Adipocyte (in vitro differentiated cells): ENCODE data around the gene KARS1.

Experiments
- DNase-seq: peaks from one replicate; pipeline ENCODE4 v3.0.0-alpha.2; 2015; ENCODE audit warnings: low read depth
- H3K27me3 ChIP-seq: replicated peaks from 2 replicates; pipeline ENCODE4 v1.7.0; 2013; ENCODE audit warnings: mild to moderate bottlenecking, low read length, moderate library complexity; ENCODE audit not compliant: control insufficient read depth, insufficient read depth
- H3K36me3 ChIP-seq: 2 replicates; pipeline ENCODE4 v1.7.0; 2013; ENCODE audit warnings: low read length, mild to moderate bottlenecking, moderate library complexity; ENCODE audit not compliant: control insufficient read depth, insufficient read depth, severe bottlenecking
- H3K4me1 ChIP-seq: 2 replicates; pipeline ENCODE4 v1.7.0; 2013; ENCODE audit warnings: mild to moderate bottlenecking, low read length, moderate library complexity; ENCODE audit not compliant: control insufficient read depth, insufficient read depth
- H3K4me3 ChIP-seq: 2 replicates; pipeline ENCODE4 v1.7.0; 2013; ENCODE audit warnings: mild to moderate bottlenecking, low read length, moderate library complexity
- H3K9ac ChIP-seq: 2 replicates; pipeline ENCODE4 v1.7.0; 2013; ENCODE audit warnings: mild to moderate bottlenecking, low read length, moderate library complexity
- H3K9me3 ChIP-seq: 2 replicates; pipeline ENCODE4 v1.7.0; 2013; ENCODE audit warnings: mild to moderate bottlenecking, low read length, moderate library complexity; ENCODE audit not compliant: control insufficient read depth

The KARS1 gene

GRCh38 chr16:75648265-75649076 is 1.0 kb upstream of the KARS1 start:
- Histone ChIP-seq H3K27me3 (no peaks in the 10 kb centered on the region), H3K4me3 (peak overlapping the region; percentile 99), H3K9ac (peak overlapping the region; percentile 99), H3K9me3 (no peaks in the 10 kb centered on the region), H3K4me1 (peaks cover 54% of the 10 kb centered on the region), H3K36me3 (peaks cover 20% of the 10 kb centered on the region)
- peak; percentile 90 for DNase-seq

- H3K36me3 ChIP-seq: peaks cover 31% of the 10 kb centered on the region
These were observed 363 bp downstream of the KARS1 start for GRCh38 chr16:75647112-75647491.

GRCh38 chr16:75644240-75645012 is 3.0 kb downstream of the KARS1 start:
- Histone ChIP-seq H3K36me3 (peaks cover 56% of the 10 kb centered on the region), H3K4me1 (peaks cover 15% of the 10 kb centered on the region), H3K27me3 (no peaks in the 10 kb centered on the region), H3K4me3 (no peak overlapping the region), H3K9me3 (no peaks in the 10 kb centered on the region), H3K9ac (no peak overlapping the region)
- no peak for DNase-seq

More at GRCh38 chr16:75647112-75647491, 363 bp downstream of the KARS1 start:
- H3K9ac ChIP-seq: peak overlapping the region; percentile 99
- no peaks in the 10 kb centered on the region for H3K27me3 ChIP-seq
- no peak for DNase-seq
- H3K4me1 ChIP-seq: peaks cover 41% of the 10 kb centered on the region
- peak overlapping the region; percentile 99 for H3K4me3 ChIP-seq
- no peaks in the 10 kb centered on the region for H3K9me3 ChIP-seq

- Histone ChIP-seq H3K9ac (no peak overlapping the region), H3K4me1 (peaks cover 3% of the 10 kb centered on the region), H3K27me3 (no peaks in the 10 kb centered on the region), H3K4me3 (no peak overlapping the region), H3K9me3 (no peaks in the 10 kb centered on the region), H3K36me3 (peaks cover 84% of the 10 kb centered on the region)
- no peak for DNase-seq
These were observed 6.9 kb downstream of the KARS1 start for GRCh38 chr16:75640598-75640997.

GRCh38 chr16:75635036-75635435 is 12.4 kb downstream of the KARS1 start:
- peaks cover 86% of the 10 kb centered on the region for H3K36me3 ChIP-seq
- H3K9me3 ChIP-seq: no peaks in the 10 kb centered on the region
- no peak overlapping the region for H3K4me3 ChIP-seq
- H3K9ac ChIP-seq: no peak overlapping the region
- no peaks in the 10 kb centered on the region for H3K27me3 ChIP-seq
- DNase-seq: no peak
- no peaks in the 10 kb centered on the region for H3K4me1 ChIP-seq

GRCh38 chr16:75632857-75633256 is 14.6 kb downstream of the KARS1 start:
- no peak for DNase-seq
- H3K9me3 ChIP-seq: no peaks in the 10 kb centered on the region
- peaks cover 93% of the 10 kb centered on the region for H3K36me3 ChIP-seq
- no peaks in the 10 kb centered on the region for H3K27me3 ChIP-seq
- H3K4me1 ChIP-seq: no peaks in the 10 kb centered on the region
- no peak overlapping the region for H3K9ac ChIP-seq
- H3K4me3 ChIP-seq: no peak overlapping the region

GRCh38 chr16:75630052-75630451 is 17.4 kb downstream of the KARS1 start:
- H3K9ac ChIP-seq: no peak overlapping the region
- no peak overlapping the region for H3K4me3 ChIP-seq
- peaks cover 6% of the 10 kb centered on the region for H3K4me1 ChIP-seq
- H3K27me3 ChIP-seq: no peaks in the 10 kb centered on the region
- peaks cover 93% of the 10 kb centered on the region for H3K36me3 ChIP-seq
- no peaks in the 10 kb centered on the region for H3K9me3 ChIP-seq
- DNase-seq: no peak

- peaks cover 8% of the 10 kb centered on the region for H3K4me1 ChIP-seq
- no peak overlapping the region for H3K4me3 ChIP-seq
- H3K9ac ChIP-seq: no peak overlapping the region
- no peaks in the 10 kb centered on the region for H3K27me3 ChIP-seq
- H3K9me3 ChIP-seq: no peaks in the 10 kb centered on the region
- peaks cover 84% of the 10 kb centered on the region for H3K36me3 ChIP-seq
- DNase-seq: no peak
These were observed 18.3 kb downstream of the KARS1 start for GRCh38 chr16:75629132-75629531.

- no peak overlapping the region for H3K9ac ChIP-seq
- no peaks in the 10 kb centered on the region for H3K9me3 ChIP-seq
- no peak overlapping the region for H3K4me3 ChIP-seq
- no peak for DNase-seq
- no peaks in the 10 kb centered on the region for H3K27me3 ChIP-seq
- H3K36me3 ChIP-seq: peaks cover 76% of the 10 kb centered on the region
- H3K4me1 ChIP-seq: peaks cover 8% of the 10 kb centered on the region
These were observed 19.1 kb downstream of the KARS1 start for GRCh38 chr16:75628351-75628750.

GRCh38 chr16:75627851-75628250 is 19.6 kb downstream of the KARS1 start:
- peaks cover 71% of the 10 kb centered on the region for H3K36me3 ChIP-seq
- no peaks in the 10 kb centered on the region for H3K9me3 ChIP-seq
- H3K27me3 ChIP-seq: no peaks in the 10 kb centered on the region
- H3K4me1 ChIP-seq: peaks cover 8% of the 10 kb centered on the region
- no peak overlapping the region for H3K9ac ChIP-seq
- H3K4me3 ChIP-seq: no peak overlapping the region
- peak; percentile 18 for DNase-seq

GRCh38 chr16:75626806-75627205 is 20.7 kb downstream of the KARS1 start:
- Histone ChIP-seq H3K4me1 (peaks cover 15% of the 10 kb centered on the region), H3K27me3 (no peaks in the 10 kb centered on the region), H3K9ac (no peak overlapping the region), H3K36me3 (peaks cover 62% of the 10 kb centered on the region), H3K4me3 (no peak overlapping the region), H3K9me3 (no peaks in the 10 kb centered on the region)
- DNase-seq: no peak
